C4-2B (cell line): ENCODE data around the gene RPL15.

Experiments
- H3K27ac ChIP-seq: fragments of 450-650 bp; 2 replicates; pipeline ENCODE4 v1.5.1; 2017
- CTCF ChIP-seq: fragments of 450-650 bp; conservative IDR thresholded peaks from 2 replicates; pipeline ENCODE4 v1.5.1; 2017; ENCODE audit warnings: mild to moderate bottlenecking
- ZFX ChIP-seq: fragments of 450-650 bp; IDR thresholded peaks from 2 replicates; pipeline ENCODE4 v1.6.1; 2017

The RPL15 gene

GRCh38 chr3:23926246-23926645 is 9.3 kb downstream of the RPL15 start:
- no peak overlapping the region for H3K27ac ChIP-seq

GRCh38 chr3:23926736-23927135 is 9.8 kb downstream of the RPL15 start:
- TF ChIP-seq ZFX = no peak
- peak; percentile 24; the same call in 1 of the 2 replicates for TF ChIP-seq CTCF
- H3K27ac ChIP-seq = no peak overlapping the region

More at GRCh38 chr3:23926246-23926645, 9.3 kb downstream of the RPL15 start:
- TF ChIP-seq ZFX (no peak), CTCF (no peak)

GRCh38 chr3:23928524-23928923 is 11.6 kb downstream of the RPL15 start:
- TF ChIP-seq CTCF (no peak), ZFX (no peak)
- no peak overlapping the region for H3K27ac ChIP-seq

GRCh38 chr3:23931597-23931996 is 14.7 kb downstream of the RPL15 start:
- TF ChIP-seq ZFX = no peak
- TF ChIP-seq CTCF = no peak
- no peak overlapping the region for H3K27ac ChIP-seq

- TF ChIP-seq CTCF (no peak), ZFX (no peak)
- H3K27ac ChIP-seq = no peak overlapping the region
Observed at GRCh38 chr3:23932571-23932970, 15.6 kb downstream of the RPL15 start.

GRCh38 chr3:23934253-23934652 is 17.3 kb downstream of the RPL15 start:
- TF ChIP-seq CTCF = no peak
- TF ChIP-seq ZFX = no peak
- no peak overlapping the region for H3K27ac ChIP-seq

- H3K27ac ChIP-seq = no peak overlapping the region
- TF ChIP-seq ZFX = no peak
- no peak for TF ChIP-seq CTCF
Observed at GRCh38 chr3:23937296-23937695, 20.4 kb downstream of the RPL15 start.
